ENCODE results near the gene TMEM8B. TPM values are rescaled to one million over a fixed set of nuclear protein-coding genes. Genes with fewer than 3 reads are reported as not detected.

Gene TMEM8B
- total and polyA plus RNA-seq, 10 of the 15 experiments (the other 5 are each of a cell fraction or from before 2014, with no cell fraction given) = 0.19 to 7.6 (median 2.5) TPM

DNA sequence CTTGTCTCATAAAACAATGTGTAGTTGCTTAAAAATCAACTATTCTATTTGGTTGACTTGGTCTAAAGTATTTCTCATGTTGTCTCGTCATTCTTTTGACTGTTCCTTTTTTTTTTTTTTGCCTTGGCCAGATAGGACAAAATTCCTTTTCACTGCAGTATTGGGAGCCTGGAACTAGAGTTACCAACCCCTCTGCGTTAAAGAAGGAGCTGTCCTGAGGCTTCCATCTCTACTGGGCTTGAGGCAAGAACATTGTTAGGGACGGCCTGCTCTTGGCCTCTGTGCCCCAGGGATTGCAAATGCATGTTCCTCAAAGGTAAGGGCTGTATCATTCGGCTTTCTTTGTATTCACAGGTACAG is 39.0 kb upstream of the TMEM8B start:
- Histone ChIP-seq H3K4me3 (no peak overlapping the region), H3K9me3 (replicated peaks; ENCODE audit: control insufficient read depth, insufficient read depth, low read length) (no peaks in the 10 kb centered on the region), H3K79me2 (ENCODE audit: control insufficient read depth, insufficient read depth, low read length) (no peaks in the 10 kb centered on the region), H4K20me1 (ENCODE audit: control insufficient read depth, insufficient read depth) (no peaks in the 10 kb centered on the region; the same call in 1 of the 2 replicates), H3K4me1 (ENCODE audit: control insufficient read depth, insufficient read depth, low read length) (no peaks in the 10 kb centered on the region), H3K36me3 (ENCODE audit: control insufficient read depth in 2 of 2, insufficient read depth in 2 of 2, low read length in 1 of 2) (peaks cover 2 to 6% of the 10 kb centered on the region in 2 experiments), H3K4me2 (ENCODE audit: control insufficient read depth, insufficient read depth) (no peak overlapping the region), H2AFZ (ENCODE audit: control insufficient read depth, low read depth, low read length) (no peak overlapping the region), H3K27me3 (replicated peaks in 1 of 2; ENCODE audit: control insufficient read depth in 2 of 2, insufficient read depth in 2 of 2, low read length in 1 of 2) (no peaks in the 10 kb centered on the region), H3K9ac (ENCODE audit: control insufficient read depth, insufficient read depth, low read length) (no peak overlapping the region), H3K27ac (ENCODE audit: control insufficient read depth, insufficient read depth) (no peak overlapping the region)
- SMC1A ChIA-PET (ENCODE audit: uncharacterized antibody, unreplicated experiment) = interaction anchor here (0.8 to 3.1 kb wide), 14 partner anchors 12 to 143 kb away, joined by 3 to 26 read pairs (median 3); partner anchors contain the start of gene SPAG8
- 25% methylated on average over 4 of the region's 4 CpGs for WGBS (ENCODE audit: insufficient coverage, insufficient replicate concordance, low lambda C conversion rate, missing lambda C conversion rate)
- DNase-seq (ENCODE audit: low read depth, low spot score) (no peak), ATAC-seq (no peak; the same call in 2 of the 3 replicates), FAIRE-seq (no peak)
- intact Hi-C loops (cut with micrococcal nuclease; ENCODE audit: unreplicated experiment) = loop anchor here (1.0 to 2.0 kb wide), 3 partner anchors 25 to 92 kb away; partner anchors contain the start of gene HINT2
- POLR2A ChIA-PET = interaction anchor here (1.3 kb wide), 1 partner anchor 36 kb away, joined by 3 read pairs; no protein-coding TSS in a partner anchor
- in situ Hi-C loops (cut with MboI) = no loop called here
- CTCF ChIA-PET = interaction anchor here (0.6 to 5.1 kb wide), 45 partner anchors 9 to 851 kb away, joined by 3 to 101 read pairs (median 5); partner anchors contain the start of genes CCDC107, HINT2, RMRP and SPAG8
- no TSS peak for BruUV-seq (replicated peaks)
- TF ChIP-seq RELA (IDR thresholded peaks at IDR 0.05; ENCODE audit: borderline replicate concordance, partially characterized antibody) (no peak), PAX5 (IDR thresholded peaks at IDR 0.05; ENCODE audit: borderline replicate concordance, low read depth, low read length) (no peak), RUNX3 (IDR thresholded peaks at IDR 0.05; ENCODE audit: low read length) (no peak), MYB (IDR thresholded peaks at IDR 0.05; ENCODE audit: borderline replicate concordance, low read depth, low read length) (no peak), GABPA (IDR thresholded peaks at IDR 0.05; ENCODE audit: low read depth) (no peak), STAT3 (IDR thresholded peaks at IDR 0.05; ENCODE audit: low read depth, low read length) (no peak), POU2F2 (IDR thresholded peaks at IDR 0.05; ENCODE audit: borderline replicate concordance, low read depth, low read length) (no peak), JUND (IDR thresholded peaks at IDR 0.05; ENCODE audit: low read depth, low read length) (no peak), BACH1 (IDR thresholded peaks at IDR 0.05; ENCODE audit: borderline replicate concordance) (no peak), RAD51 (IDR thresholded peaks at IDR 0.05) (no peak), NRF1 (conservative IDR thresholded peaks at IDR 0.05; ENCODE audit: low read depth, low read length) (no peak), IRF3 (IDR thresholded peaks at IDR 0.05) (no peak)
- TF ChIP-seq, protein P1, sequence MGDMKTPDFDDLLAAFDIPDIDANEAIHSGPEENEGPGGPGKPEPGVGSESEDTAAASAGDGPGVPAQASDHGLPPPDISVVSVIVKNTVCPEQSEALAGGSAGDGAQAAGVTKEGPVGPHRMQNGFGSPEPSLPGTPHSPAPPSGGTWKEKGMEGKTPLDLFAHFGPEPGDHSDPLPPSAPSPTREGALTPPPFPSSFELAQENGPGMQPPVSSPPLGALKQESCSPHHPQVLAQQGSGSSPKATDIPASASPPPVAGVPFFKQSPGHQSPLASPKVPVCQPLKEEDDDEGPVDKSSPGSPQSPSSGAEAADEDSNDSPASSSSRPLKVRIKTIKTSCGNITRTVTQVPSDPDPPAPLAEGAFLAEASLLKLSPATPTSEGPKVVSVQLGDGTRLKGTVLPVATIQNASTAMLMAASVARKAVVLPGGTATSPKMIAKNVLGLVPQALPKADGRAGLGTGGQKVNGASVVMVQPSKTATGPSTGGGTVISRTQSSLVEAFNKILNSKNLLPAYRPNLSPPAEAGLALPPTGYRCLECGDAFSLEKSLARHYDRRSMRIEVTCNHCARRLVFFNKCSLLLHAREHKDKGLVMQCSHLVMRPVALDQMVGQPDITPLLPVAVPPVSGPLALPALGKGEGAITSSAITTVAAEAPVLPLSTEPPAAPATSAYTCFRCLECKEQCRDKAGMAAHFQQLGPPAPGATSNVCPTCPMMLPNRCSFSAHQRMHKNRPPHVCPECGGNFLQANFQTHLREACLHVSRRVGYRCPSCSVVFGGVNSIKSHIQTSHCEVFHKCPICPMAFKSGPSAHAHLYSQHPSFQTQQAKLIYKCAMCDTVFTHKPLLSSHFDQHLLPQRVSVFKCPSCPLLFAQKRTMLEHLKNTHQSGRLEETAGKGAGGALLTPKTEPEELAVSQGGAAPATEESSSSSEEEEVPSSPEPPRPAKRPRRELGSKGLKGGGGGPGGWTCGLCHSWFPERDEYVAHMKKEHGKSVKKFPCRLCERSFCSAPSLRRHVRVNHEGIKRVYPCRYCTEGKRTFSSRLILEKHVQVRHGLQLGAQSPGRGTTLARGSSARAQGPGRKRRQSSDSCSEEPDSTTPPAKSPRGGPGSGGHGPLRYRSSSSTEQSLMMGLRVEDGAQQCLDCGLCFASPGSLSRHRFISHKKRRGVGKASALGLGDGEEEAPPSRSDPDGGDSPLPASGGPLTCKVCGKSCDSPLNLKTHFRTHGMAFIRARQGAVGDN (IDR thresholded peaks at IDR 0.05) = no peak
- TF ChIP-seq, protein P2, sequence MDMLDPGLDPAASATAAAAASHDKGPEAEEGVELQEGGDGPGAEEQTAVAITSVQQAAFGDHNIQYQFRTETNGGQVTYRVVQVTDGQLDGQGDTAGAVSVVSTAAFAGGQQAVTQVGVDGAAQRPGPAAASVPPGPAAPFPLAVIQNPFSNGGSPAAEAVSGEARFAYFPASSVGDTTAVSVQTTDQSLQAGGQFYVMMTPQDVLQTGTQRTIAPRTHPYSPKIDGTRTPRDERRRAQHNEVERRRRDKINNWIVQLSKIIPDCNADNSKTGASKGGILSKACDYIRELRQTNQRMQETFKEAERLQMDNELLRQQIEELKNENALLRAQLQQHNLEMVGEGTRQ (IDR thresholded peaks at IDR 0.05; ENCODE audit: borderline replicate concordance, low read depth, low read length) = no peak
- RAD21 ChIA-PET (ENCODE audit: unreplicated experiment) = interaction anchor here (0.8 to 2.2 kb wide), 17 partner anchors 21 to 186 kb away, joined by 3 to 26 read pairs (median 5); partner anchors contain the start of genes CCDC107, RMRP and SPAG8

Measured in GM12878 (cell line).